ENCODE results near the gene GREB1L.

The GREB1L gene

DNA sequence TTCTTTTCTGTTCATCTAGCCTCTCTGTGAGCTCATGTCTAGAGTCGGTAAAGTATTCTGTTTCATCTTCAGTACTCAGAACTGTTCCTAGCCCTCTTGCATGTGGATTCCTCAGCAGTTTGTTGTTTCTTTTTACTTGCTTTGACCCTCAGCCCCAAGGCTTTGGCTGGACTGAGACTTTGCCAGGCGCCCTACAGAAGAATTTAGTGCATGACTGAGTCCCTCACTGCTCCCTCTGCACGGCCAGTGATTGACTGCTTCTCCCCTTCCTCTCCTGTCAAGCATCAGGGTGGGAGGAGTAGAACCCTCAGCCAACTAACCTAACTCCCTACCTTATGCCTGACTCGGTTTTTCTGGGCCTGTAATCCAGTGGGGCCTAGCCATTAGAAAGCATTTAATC lies 248.7 kb downstream of the GREB1L start:
- DNase-seq = no peak

DNA sequence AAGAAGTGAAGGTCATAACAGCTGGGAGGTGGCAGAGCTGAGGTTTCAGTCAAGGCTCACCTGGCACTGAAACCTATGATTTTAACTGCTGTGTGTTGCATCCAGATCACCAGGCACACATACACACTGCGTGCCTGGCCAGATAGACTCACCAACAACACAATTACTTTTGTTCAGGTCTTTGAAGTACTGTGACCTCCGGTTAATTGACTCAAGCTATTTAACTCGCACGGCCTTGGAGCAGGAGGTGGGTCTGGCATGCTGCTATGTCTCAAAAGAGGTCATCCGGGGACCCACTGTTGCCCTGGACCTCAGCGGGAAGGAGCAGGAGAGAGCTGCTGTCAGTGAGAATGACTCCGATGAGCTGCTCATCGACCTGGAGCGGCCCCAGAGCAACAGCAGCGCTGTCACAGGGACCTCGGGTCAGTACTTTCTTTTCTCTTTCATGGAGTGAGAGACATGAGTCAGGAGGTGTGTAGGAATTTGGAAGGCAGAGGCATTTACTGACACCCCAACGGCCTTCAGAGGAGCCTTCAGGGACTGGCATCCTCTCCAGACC lies 254.3 kb downstream of the GREB1L start:
- DNase-seq = no peak

DNA sequence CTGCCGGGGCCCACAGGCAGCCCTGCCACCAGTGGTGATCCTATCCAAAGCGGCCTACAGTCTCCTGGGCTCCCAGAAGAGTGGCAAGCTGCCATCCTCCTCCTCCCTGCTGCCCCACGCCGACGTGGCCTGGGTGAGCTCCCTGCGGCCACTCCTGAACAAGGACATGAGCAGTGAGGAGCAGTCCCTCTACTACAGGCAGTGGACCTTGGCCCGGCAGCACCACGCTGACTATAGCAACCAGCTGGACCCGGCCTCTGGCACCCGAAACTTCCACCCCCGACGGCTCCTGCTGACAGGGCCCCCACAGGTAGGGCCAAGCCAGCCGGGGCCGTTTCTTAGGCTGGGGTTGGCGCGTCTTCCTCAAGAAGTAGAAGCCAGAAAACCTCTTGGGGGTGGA lies 258.0 kb downstream of the GREB1L start:
- no peak for DNase-seq

DNA sequence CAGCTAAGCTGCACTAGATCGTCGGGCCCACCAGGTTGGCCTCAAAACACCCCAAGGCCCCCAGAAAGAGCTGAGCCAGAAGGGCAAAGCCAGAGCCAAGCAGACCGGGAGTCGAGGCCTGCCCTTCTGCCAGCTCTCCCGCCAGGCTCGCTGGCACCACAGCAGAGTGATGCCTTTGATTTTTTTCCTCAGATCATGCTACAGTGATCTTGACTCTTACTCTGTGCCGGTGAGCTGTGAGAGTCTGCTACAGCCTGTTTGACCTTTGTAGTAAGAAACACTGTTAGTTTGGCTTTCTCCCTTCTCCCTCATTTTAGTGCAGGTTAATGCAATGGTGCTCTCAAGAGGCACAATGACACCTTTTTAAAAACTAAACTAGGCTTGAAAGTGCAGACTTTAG lies 260.6 kb downstream of the GREB1L start:
- no peak for DNase-seq

DNA sequence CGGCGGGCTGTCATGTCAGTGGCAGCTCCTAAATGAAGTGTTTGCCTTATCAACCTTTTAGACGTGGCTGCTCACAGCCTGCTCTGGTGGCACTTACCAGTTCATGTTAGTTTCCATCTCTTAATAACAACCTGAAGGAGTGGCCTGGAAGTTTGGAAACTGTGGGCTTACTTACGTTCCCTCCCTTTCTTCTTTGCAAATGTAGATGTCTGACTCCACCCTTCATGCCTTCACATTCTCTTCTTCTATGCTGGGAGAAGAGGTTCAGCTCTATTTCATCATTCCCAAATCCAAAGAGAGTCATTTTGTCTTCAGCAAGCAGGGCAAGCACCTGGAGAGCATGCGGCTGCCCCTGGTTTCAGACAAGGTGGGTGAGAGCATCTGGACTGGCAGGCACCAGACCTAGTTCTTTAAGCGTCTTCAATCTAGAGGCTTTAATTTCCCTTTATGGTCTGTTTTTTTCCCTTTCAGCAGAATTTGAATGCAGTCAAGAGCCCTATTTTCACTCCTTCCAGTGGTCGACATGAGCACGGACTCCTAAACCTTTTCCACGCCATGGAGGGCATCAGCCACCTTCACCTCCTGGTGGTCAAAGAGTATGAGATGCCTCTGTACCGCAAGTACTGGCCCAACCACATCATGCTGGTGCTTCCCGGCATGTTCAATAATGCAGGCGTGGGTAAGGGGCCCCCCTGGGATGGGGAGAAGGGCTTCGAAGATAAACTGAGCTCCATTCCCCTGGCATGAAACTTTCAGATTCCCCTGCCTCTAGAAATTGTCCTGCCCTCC lies 266.1 kb downstream of the GREB1L start:
- DNase-seq = no peak

DNA sequence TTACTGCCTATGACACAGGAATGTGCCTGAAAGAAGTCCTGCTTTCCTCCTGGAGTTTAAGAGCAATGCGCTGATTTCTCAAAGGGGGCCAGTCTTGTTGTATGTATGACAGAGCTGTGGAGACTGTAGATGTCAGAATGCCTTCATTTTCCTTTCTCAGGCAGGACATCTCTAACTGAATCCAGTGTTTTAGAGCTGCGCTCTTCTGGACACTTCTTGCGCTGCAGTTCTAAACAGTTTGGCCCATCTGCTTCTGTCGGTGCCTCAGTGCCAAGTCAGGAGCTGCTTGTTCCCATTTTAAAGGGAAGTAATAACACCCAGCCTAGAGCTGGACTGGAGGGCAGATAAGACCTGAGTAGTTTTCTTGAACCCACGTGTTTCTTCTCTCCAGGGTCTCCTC lies 267.0 kb downstream of the GREB1L start:
- no peak for DNase-seq

DNA sequence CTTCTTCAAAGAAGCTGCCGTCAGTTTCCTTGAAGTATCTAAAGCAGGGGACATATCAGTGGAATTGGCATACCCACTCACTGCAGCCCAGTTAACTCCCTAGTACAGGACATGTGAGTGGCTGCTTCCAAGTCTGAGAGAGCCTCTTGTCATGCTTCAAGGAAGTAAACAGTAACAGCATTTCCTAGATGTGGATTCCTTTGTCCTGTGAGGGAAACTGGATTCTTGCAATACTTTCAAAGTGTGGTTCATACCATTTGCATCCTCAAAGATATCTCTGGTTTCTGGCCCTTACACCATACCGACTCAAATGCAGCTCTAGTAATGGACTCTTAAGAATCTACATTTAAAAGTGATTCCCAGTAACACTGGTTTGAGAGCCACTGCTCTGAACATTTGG lies 271.3 kb downstream of the GREB1L start:
- no peak for DNase-seq

DNA sequence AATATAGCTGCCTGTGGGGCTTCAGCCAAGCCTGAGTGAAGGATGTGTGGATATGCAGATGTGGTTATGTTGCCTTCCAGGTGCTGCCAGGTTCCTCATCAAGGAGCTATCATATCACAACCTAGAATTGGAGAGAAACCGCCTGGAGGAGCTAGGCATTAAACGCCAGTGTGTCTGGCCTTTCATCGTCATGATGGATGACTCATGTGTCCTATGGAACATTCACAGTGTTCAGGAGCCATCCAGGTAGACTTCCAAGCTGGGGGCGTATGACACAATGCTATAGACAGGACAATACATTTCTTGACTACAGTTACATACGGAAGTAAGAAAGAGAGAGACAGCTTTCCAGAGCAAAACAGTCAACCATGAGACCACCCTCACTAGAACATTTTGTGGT lies 271.7 kb downstream of the GREB1L start:
- DNase-seq = no peak

DNA sequence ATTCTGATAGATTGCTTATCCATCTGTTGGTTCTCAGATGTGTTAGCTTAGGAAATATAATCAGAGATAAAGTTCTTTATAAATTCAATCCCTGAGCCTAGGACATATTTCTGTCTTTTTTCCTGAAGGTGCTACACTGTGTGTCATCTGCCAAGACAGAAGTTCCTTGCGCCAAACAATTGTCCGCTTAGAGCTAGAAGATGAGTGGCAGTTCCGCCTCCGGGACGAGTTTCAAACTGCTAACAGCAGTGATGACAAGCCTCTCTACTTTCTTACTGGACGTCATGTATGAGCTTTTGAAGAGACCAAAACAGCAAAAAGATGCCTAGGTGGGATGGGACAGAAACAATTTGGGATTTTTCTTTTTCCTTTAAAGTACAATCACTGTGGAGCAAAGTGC lies 280.5 kb downstream of the GREB1L start:
- DNase-seq = no peak

DNA sequence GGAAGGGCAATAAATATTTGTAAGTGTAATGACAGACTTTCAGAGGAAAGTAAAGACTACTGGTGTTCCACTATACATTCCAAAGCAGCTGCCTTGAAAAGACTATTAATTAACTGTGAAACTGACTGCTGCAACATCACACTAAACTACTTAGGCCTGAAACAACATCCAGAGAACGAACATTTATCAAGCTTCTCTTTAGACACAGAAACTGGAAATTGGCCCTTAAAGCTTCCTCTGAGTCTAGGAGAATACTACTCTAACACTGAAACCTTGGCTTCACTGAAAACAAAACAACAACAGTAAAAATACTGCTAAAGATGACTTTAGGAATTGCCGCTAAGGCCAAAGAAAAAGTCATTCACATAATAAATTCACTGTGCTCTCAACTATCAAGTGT lies 283.9 kb downstream of the GREB1L start:
- no peak for DNase-seq

DNA sequence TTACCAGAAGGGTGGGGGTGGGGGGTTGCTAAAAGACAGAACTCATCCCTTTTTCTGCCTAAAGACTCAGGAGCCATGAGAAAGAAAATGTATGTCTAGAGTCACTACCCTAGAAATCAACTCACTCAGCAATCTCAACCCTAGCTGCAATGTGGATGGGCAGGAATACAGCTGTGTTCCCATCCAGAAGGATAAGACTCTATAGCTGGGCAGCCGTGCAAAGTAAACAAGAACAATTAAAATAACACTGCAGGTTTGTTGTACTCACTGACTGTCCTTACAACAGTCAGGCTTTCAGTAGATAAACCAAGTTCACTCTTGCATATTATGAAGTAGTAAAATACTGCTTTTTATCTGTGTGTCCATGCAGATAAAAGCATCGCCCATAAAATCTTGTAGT lies 284.4 kb downstream of the GREB1L start:
- no peak for DNase-seq

DNA sequence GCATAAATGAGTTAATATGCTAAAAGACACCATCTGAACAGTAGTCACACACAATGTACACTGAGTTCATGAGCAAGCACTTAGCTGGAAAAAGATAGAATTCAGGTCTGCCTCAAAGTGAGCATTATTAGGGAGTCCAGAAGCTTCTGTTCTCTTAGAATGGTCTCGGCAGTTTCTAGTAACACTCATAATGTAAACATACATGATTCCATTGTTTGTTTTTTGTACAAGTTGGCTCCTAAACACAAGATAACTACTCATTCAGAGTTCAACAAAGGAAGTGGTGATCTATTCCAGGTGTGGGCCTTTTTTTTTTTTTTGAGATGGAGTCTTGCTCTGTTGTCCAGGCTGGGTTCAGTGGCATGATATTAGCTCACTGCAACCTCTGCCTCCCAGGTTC lies 292.3 kb downstream of the GREB1L start:
- DNase-seq = no peak

DNA sequence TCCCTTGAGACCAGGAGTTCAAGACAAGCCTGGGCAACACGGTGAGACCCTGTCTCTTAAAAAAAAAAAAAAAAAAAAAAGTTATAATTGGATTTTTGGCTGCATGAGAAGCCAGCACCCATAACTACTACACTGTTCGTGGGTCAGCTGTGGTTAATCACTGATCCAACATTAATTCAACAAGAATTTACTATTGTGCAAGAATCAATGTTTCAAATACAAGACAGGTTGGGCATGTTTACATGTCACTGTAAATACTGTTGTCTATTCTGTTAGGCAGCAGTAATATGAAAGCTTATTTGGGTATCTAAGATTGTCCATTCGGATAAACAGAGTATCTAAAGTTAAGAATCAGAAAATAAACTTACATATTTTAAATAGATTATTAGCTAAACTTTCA lies 296.2 kb downstream of the GREB1L start:
- no peak for DNase-seq

DNA sequence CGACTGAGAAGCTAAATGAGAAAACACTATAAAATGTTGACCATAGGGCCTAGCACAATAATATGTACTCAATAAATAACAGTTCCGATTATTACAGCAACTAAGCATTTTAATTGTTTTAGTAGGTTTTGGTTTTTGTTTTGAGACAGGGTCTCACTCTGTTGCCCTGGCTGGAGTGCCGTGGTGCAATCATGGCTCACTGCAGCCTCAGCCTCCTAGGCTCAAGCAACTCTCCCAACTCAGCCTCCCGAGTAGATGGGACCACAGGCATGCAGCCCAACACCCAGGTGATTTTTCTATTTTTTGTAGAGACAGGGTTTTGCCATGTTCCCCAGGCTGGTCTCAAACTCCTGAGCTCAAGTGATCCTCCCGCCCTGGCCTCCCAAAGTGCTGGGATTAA lies 304.4 kb downstream of the GREB1L start:
- no peak for DNase-seq

DNA sequence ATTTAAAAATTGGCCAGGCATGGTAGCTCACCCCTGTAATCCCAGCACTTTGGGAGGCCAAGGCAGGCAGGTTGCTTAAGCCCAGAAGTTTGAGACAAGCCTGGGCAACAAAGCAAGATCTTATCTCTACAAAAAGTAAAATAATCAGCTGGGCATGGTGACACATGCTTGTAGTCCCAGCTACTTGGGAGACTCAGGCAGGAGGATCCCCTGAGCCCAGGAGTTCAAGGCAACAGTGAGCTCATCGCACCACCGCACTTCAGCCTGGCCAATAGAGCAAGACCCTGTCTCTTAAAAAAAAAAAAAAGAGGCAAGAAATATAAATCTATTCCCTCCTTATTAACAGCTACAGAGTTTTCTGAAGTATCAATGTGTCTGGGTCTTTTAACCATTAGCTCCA lies 306.6 kb downstream of the GREB1L start:
- no peak for DNase-seq

DNA sequence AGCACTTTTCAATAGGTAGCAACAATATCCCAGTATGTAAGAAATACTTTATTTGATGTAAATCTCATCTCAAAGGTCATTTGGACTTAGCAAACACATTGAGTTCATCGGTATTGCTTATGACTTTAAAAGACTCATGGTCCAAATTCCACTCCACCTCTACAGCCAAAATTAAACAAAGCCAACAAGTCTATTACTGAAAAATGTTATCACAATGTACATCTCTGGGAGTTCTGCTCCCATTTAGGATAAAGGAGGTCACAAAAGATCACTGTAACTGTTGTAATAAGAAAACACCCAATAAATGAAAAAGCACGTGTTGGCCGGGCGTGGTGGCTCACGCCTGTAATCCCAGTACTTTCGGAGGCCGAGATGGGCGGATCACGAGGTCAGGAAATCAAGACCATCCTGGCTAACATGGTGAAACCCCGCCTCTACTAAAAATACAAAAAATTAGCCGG lies 308.5 kb downstream of the GREB1L start:
- DNase-seq = no peak

DNA sequence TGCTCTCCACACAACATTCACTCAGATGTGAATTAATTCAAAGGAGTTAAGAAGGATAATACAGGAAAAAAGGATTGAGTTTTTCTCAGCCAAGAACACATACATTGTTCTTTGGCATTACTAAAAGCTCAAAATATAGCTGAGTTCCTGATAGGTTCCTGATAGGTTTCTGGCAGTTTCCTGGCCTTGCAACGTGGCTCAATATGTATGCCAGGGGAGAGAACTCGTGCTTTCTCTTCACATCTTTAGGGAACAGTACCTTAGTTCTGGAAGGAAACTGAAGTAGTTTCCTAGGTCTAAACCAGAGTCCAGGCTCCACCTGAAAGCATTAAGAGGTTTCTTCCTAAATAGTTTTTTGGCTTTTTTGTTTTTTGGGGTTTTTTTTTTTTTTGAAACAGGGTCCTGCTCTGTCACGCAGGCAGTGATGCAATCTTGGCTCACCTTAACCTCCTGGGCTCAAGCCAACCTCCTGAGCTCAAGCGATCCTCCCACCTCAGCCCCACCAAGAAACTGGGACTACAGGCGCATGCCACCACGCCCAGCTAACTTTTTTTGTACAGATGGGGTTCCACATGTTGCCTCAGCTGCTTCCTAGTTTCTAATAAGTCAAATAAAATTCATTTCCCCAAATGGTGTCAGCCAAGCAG lies 315.7 kb downstream of the GREB1L start:
- no peak for DNase-seq

DNA sequence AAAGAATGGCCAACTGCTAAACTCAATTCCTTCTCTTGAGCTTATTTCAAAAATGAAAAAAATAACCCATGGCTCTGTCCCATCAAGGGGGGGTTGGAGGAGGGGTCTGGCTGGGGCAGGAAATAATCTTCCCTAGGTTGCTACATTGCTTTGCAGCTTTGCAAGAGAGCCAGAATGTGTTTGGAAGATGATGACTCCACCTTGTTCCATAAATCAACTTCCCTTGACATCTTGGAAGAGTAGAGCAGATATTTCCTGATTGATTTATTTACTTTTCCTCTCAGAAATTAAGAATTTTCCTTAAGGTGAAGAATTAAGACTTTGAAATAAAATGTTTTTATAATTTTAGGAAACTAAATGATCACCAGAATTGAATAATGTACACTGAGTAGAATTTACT lies 317.2 kb downstream of the GREB1L start:
- no peak for DNase-seq

DNA sequence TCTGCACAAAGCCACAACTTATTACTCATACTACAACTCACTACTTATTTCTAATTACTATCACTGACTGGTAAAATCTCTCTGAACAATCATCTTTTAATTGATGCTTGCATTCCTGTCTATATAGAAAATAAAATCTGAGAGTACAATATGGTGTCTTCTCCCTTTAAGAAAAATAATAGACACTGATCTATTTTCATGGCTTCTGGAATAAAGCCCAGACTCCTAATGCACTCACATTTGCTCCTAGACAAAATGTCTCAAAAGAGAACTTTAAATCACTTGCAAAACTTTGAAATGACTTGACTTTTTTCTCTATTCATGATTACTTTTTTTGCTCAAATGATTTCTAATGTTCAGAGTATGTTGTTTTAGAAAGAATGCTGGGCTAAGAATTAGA lies 329.7 kb downstream of the GREB1L start:
- no peak for DNase-seq
